Adrenal gland (tissue), 12 donors: ENCODE results near the gene SHISA8. TPM values are rescaled to one million over a fixed set of nuclear protein-coding genes. Genes with fewer than 3 reads are reported as not detected.

Source experiments
- DNase-seq, 7 donors: peaks; one replicate each; pipeline ENCODE4 v3.0.0-alpha.2; 2019 to 2020
- H3K27ac ChIP-seq, 5 donors: fragments of 200-600 bp; sonication (generic) in 4 of 5; 1 replicate in 3 of 5; 2 replicates in 2 of 5; pipeline versions ENCODE4 v1.5.1 to v1.8.0; 2016 to 2020; ENCODE audit warnings: mild to moderate bottlenecking in 1 of 5
- H3K27me3 ChIP-seq: fragments of 200-600 bp; 2 replicates; pipeline ENCODE4 v1.8.0; 2021
- H3K36me3 ChIP-seq, 2 donors: fragments of 200-600 bp; replicated peaks in 1 of 2; 1 replicate in 1 of 2; 2 replicates in 1 of 2; pipeline versions ENCODE4 v1.5.1 to v1.8.0; 2018 to 2022
- H3K4me1 ChIP-seq, 2 donors: fragments of 200-600 bp; replicated peaks in 1 of 2; 1 replicate in 1 of 2; 2 replicates in 1 of 2; pipeline versions ENCODE4 v1.5.1 to v1.8.0; 2018 to 2021
- H3K4me3 ChIP-seq, 4 donors: fragments of 200-600 bp; sonication (generic) in 3 of 4; one replicate each; pipeline ENCODE4 v1.5.1; 2016 to 2018
- H3K9me3 ChIP-seq, 3 donors: fragments of 200-600 bp; sonication (generic) in 1 of 3; replicated peaks in 1 of 3; 1 replicate in 2 of 3; 2 replicates in 1 of 3; pipeline versions ENCODE4 v1.5.1 to v1.8.0; 2016 to 2021
- CTCF ChIP-seq, 6 experiments: fragments of 450-650 bp in 4 of 6; fragments of 200-600 bp in 2 of 6; sonication (generic) in 1 of 6; IDR thresholded peaks; 1 replicate in 5 of 6; 2 replicates in 1 of 6; pipeline versions ENCODE4 v1.5.1 to v1.8.0; 2016 to 2021; ENCODE audit warnings: antibody characterized with exemption in 6 of 6, mild to moderate bottlenecking in 2 of 6, moderate library complexity in 1 of 6
- POLR2A ChIP-seq, 2 donors: fragments of 450-650 bp; IDR thresholded peaks; one replicate each; pipeline ENCODE4 v1.6.1; 2017; ENCODE audit warnings: antibody characterized with exemption in 2 of 2, mild to moderate bottlenecking in 2 of 2, moderate library complexity in 1 of 2
- WGBS, 4 donors: extraction: QIAGEN DNeasy Blood & Tissue Kit in 2 of 4; methylation state at CpG; one replicate each; pipeline versions ENCODE4 v1.1.5 to v1.1.7; 2013 to 2017; 5-methylcytosine and 5-hydroxymethylcytosine counted together
- intact Hi-C, 2 donors: fragments of 100-400 bp; cut with DNase I; formaldehyde crosslinking; loops; one replicate each; pipeline versions ENCODE4 v1.14.1 to v1.15.0; 2022 to 2023
- polyA plus RNA-seq, 3 donors: library from polyadenylated mRNA; stranded (reverse); fragments of 200-250 nt in 2 of 3; fragments of 350-450 nt in 1 of 3; fragmentation: Illumina TruSeq in 1 of 3; extraction: RNeasy Lipid Tissue Mini Kit (QIAGEN cat#74804) in 1 of 3; gene quantifications; one replicate each; pipeline ENCODE4 v1.2.3, GENCODE V29; 2013 to 2014
- total RNA-seq, 9 donors: library from RNA; depleted of rRNA in 4 of 9; stranded (reverse); fragments of >200 nt in 4 of 9; fragments of 120-200 nt in 1 of 9; fragmentation: NEBNext Ultra II Directional in 1 of 9; extraction: Animal tissue kit (Norgen Biotek cat#: 25700) in 1 of 9; gene quantifications; one replicate each; pipeline versions ENCODE4 v1.1.0 to v1.2.4, GENCODE V29; 2013 to 2023
- donor health status: healthy with polysubstance abuse.
- donor health status: Bipolar disorder and iron deficiency.
- donor health status: DM: yes; HTN: yes; CAD: no.
- donor health status: DM: no; HTN: no; CAD: no.
- donor health status: DM: no; HTN: no; CAD: no.
- donor health status: DM: yes; HTN: yes; CAD: no.

The SHISA8 gene
- total and polyA plus RNA-seq, 12 donors = 0.28 to 55.5 (median 16.2) TPM

GRCh38 chr22:41876275-41876674, 38.6 kb downstream of the SHISA8 start:
- DNase-seq = no peak
- Histone ChIP-seq H3K4me1 (peaks cover 17 to 21% of the 10 kb centered on the region in 2 donors), H3K27me3 (no peaks in the 10 kb centered on the region), H3K9me3 (no peaks in the 10 kb centered on the region), H3K36me3 (peaks cover 0 to 93% of the 10 kb centered on the region in 2 donors), H3K4me3 (no peak overlapping the region), H3K27ac (peak overlapping the region in 3 of 5 donors; percentile 44 to 77 (median 64))
- TF ChIP-seq POLR2A (IDR thresholded peaks at IDR 0.05) = no peak
- no peak for TF ChIP-seq CTCF (IDR thresholded peaks at IDR 0.05)
- intact Hi-C loops = no loop called here
- WGBS, 4 donors = 87 to 89% (median 88%) methylated on average over 3 of the region's 3 CpGs

GRCh38 chr22:41875531-41876270, 39.2 kb downstream of the SHISA8 start:
- H3K9me3 ChIP-seq = no peaks in the 10 kb centered on the region

GRCh38 chr22:41874090-41874489, 40.8 kb downstream of the SHISA8 start:
- H3K27me3 ChIP-seq = no peaks in the 10 kb centered on the region
- TF ChIP-seq CTCF (IDR thresholded peaks at IDR 0.05) (no peak), POLR2A (IDR thresholded peaks at IDR 0.05) (no peak)
- no peaks in the 10 kb centered on the region for H3K9me3 ChIP-seq
- peak overlapping the region in 1 of 5 donors; percentile 77 for H3K27ac ChIP-seq
- no peak for DNase-seq
- H3K36me3 ChIP-seq = peaks cover 0 to 92% of the 10 kb centered on the region in 2 donors
- peaks cover 17 to 21% of the 10 kb centered on the region in 2 donors for H3K4me1 ChIP-seq
- H3K4me3 ChIP-seq = no peak overlapping the region
- intact Hi-C loops = no loop called here
- 84 to 91% (median 89%) methylated on average over 2 of the region's 2 CpGs for WGBS, 4 donors

More at GRCh38 chr22:41875531-41876270, 39.2 kb downstream of the SHISA8 start:
- Histone ChIP-seq H3K4me1 (peaks cover 17 to 21% of the 10 kb centered on the region in 2 donors), H3K27ac (peak overlapping the region in 3 of 5 donors; percentile 44 to 77 (median 64)), H3K36me3 (peaks cover 0 to 93% of the 10 kb centered on the region in 2 donors), H3K4me3 (no peak overlapping the region), H3K27me3 (no peaks in the 10 kb centered on the region)
- DNase-seq = peak in 2 of 7 donors; percentile 56 to 62
- WGBS, 4 donors = 59 to 65% (median 62%) methylated on average over 10 of the region's 10 CpGs
- TF ChIP-seq POLR2A (IDR thresholded peaks at IDR 0.05) (no peak), CTCF (IDR thresholded peaks at IDR 0.05) (no peak)
- intact Hi-C loops = no loop called here

GRCh38 chr22:41873391-41873790, 41.5 kb downstream of the SHISA8 start:
- Histone ChIP-seq H3K36me3 (peaks cover 0 to 92% of the 10 kb centered on the region in 2 donors), H3K4me3 (no peak overlapping the region), H3K27me3 (no peaks in the 10 kb centered on the region), H3K9me3 (no peaks in the 10 kb centered on the region), H3K4me1 (peaks cover 17 to 21% of the 10 kb centered on the region in 2 donors), H3K27ac (peak overlapping the region in 3 of 5 donors; percentile 22 to 77 (median 73))
- intact Hi-C loops = no loop called here
- TF ChIP-seq POLR2A (IDR thresholded peaks at IDR 0.05) = no peak
- TF ChIP-seq CTCF (IDR thresholded peaks at IDR 0.05) = no peak
- 48 to 65% (median 58%) methylated on average over 4 to 5 of the region's 5 CpGs for whole genome bisulfite sequencing, 4 donors
- peak in 1 of 7 donors; percentile 61 for DNase-seq
